A549 treated with AZD2906 at 1 μM for 4 hours (cell line): Measurements from ENCODE around the gene GNL3. TPM values are rescaled to one million over a fixed set of nuclear protein-coding genes. Genes with fewer than 3 reads are reported as not detected.

Experiments
- total RNA-seq: library from RNA; stranded (reverse); fragments of 200-300 nt; extraction: Qiagen RNA extraction; gene quantifications from 5 replicates; pipeline ENCODE4 v1.2.3, GENCODE V29; 2022

GNL3 gene, protein sequence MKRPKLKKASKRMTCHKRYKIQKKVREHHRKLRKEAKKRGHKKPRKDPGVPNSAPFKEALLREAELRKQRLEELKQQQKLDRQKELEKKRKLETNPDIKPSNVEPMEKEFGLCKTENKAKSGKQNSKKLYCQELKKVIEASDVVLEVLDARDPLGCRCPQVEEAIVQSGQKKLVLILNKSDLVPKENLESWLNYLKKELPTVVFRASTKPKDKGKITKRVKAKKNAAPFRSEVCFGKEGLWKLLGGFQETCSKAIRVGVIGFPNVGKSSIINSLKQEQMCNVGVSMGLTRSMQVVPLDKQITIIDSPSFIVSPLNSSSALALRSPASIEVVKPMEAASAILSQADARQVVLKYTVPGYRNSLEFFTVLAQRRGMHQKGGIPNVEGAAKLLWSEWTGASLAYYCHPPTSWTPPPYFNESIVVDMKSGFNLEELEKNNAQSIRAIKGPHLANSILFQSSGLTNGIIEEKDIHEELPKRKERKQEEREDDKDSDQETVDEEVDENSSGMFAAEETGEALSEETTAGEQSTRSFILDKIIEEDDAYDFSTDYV
- 79.2 to 147 TPM (median 84.1 TPM) in 5 replicates for total RNA-seq

DNA sequence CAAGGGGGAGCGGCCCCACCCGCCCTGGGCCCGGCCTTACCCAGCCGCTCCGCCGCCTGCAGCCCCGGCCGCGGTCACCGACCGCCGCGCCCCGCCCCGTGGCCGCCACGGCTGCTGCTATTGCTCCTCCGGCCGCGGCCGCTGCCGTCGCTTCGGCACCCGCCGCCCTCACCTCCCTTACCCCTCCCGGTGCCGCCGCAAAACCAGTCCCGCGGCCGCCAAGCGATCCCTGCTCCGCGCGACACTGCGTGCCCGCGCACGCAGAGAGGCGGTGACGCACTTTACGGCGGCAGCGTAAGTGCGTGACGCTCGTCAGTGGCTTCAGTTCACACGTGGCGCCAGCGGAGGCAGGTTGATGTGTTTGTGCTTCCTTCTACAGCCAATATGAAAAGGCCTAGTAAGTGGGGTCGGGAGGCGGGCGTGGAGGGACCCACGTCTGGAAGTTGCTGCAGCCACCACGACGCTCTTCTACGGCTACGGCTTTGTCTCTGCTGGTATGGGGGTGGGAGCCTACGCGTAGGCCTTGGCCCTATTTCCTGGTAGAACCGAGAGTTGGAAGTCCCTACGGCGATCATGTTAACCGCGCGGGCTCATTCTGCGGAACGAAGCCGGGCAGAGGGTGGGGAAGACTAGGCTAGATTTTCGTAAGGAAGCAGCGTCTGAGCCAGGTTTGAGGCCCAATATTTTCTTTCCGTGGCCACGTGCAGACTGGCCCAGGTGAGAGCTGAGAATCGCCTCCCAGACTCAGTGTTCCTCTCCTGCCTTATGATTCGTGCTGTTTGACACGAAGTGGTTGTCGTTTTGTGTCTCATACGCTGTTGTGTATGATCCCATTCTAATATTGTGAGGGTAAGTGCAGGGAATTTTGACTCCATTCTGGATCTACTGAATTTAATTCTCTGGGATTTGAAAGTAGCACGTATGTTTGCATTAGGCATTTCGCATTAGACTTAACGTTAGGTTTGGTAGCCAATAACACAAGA, at the start of gene GNL3, which contains the start of gene PBRM1:
TSS of gene GNL3 (plus strand) at position 324 of the 983 bp plus-strand sequence. CDS start at position 385, 61 bp downstream.
TSS of gene PBRM1 (minus strand) at position 205 of the 983 bp plus-strand sequence.

DNA sequence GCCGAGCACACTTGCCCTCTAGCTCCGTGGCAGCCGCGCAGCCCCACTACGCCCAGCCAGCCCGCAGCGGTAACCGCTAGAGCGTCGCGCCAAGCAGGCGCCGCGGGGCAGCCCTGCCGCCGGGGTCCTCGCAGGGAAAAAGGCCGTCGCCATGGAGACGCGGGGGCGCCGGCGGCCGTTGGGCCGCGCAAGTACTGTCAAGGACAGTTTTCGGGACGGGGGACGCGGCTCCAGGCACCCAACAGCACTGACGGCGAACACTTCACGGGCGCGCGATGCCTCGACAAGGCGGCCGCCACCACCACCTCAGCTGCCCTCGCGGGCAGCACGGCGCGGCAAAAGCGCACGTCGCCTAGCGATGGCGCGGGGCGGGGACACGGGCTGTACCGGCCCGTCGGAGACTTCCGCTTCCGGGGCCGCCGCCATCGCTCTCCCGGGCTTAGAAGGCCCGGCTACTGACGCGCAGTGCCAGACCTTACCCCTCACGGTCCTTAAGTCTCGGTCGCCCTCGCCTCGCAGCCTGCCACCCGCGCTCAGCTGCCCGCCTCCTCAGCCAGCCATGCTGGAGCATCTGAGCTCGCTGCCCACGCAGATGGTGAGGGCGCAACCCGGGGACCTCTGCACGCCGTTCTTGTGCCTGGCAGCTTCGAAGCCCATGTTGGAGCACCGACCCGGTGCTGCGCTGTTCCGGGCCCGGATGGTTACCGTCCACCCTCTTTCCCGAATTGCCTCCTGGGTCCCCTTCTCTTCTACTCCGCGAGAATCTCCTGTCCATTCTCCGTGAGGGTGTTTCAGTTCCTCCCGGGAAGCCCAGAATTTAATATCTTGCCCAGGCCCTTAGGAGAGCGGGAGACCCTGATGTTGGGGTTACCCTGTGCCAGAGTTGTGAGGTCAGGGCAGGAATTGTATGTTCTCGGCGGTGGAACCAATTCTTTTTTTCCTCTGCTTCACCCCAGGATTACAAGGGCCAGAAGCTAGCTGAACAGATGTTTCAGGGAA, 20.2 kb downstream of the GNL3 start, which contains the start of the genes GLT8D1 and SPCS1:
TSS of gene GLT8D1 (minus strand) at position 104 of the 999 bp plus-strand sequence. CDS start 5,331 bp downstream, outside the sequence.
TSS of gene SPCS1 (plus strand) at position 419 of the 999 bp plus-strand sequence. CDS start at position 560, 141 bp downstream.

Other genes starting within 250 kb of the GNL3 start
- 0.06 to 0.21 TPM (median 0.07 TPM) in 5 replicates for gene SEMA3G, start 240.9 kb upstream of the GNL3 start, total RNA-seq
- gene TNNC1, start 232.0 kb upstream of the GNL3 start, total RNA-seq, result 0.86 to 1.4 TPM (median 1.1 TPM) in 5 replicates
- 10.2 to 15.5 TPM (median 12.8 TPM) in 5 replicates for gene NISCH, start 230.4 kb upstream of the GNL3 start, total RNA-seq
- gene STAB1, start 190.7 kb upstream of the GNL3 start, total RNA-seq, result 0.07 to 0.18 TPM (median 0.16 TPM) in 5 replicates
- gene NT5DC2, start 152.2 kb upstream of the GNL3 start, total RNA-seq, result 74.7 to 108 TPM (median 98.9 TPM) in 5 replicates
- 50.5 to 63.3 TPM (median 59.7 TPM) in 5 replicates for gene UQCC5, start 149.4 kb upstream of the GNL3 start, total RNA-seq
- 11.4 to 15.4 TPM (median 13.3 TPM) in 5 replicates for gene PBRM1, start 119 bp upstream of the GNL3 start, total RNA-seq
- gene GLT8D1, start 19.8 kb downstream of the GNL3 start, total RNA-seq, result 34.6 to 39.9 TPM (median 37.3 TPM) in 5 replicates
- 145 to 170 TPM (median 161 TPM) in 5 replicates for gene SPCS1, start 20.1 kb downstream of the GNL3 start, total RNA-seq
- gene NEK4, start 84.9 kb downstream of the GNL3 start, total RNA-seq, result 10.7 to 15.0 TPM (median 11.9 TPM) in 5 replicates
- gene ITIH1, start 91.6 kb downstream of the GNL3 start, total RNA-seq, result not detected in 5 replicates
- gene ITIH3, start 108.8 kb downstream of the GNL3 start, total RNA-seq, result 0.14 to 0.29 TPM (median 0.16 TPM) in 5 replicates
- gene ITIH4, start 144.6 kb downstream of the GNL3 start, total RNA-seq, result 0.59 to 0.84 TPM (median 0.62 TPM) in 5 replicates
- gene MUSTN1, start 149.0 kb downstream of the GNL3 start, total RNA-seq, result 0.21 TPM in 1 of 5 replicates, not detected in the others
- 6.0 to 8.4 TPM (median 7.2 TPM) in 5 replicates for gene STIMATE, start 211.5 kb downstream of the GNL3 start, total RNA-seq